IPS-15b (cell line): Measurements from ENCODE around the gene FBLN1.
A peak's percentile ranks its signal among the peaks of the same experiment; 100 is the strongest.

Experiments
- H3K27me3 ChIP-seq: one replicate; pipeline ENCODE4 v1.6.1; 2013; ENCODE audit warnings: low read length; ENCODE audit not compliant: control insufficient read depth, insufficient read depth
- H3K36me3 ChIP-seq: one replicate; pipeline ENCODE4 v1.6.1; 2013; ENCODE audit warnings: low read length; ENCODE audit not compliant: control insufficient read depth, insufficient read depth
- H3K4me1 ChIP-seq: one replicate; pipeline ENCODE4 v1.6.1; 2013; ENCODE audit warnings: mild to moderate bottlenecking, low read length; ENCODE audit not compliant: control insufficient read depth, insufficient read depth
- H3K4me3 ChIP-seq: one replicate; pipeline ENCODE4 v1.5.1; 2013; ENCODE audit warnings: low read depth, low read length
- H3K9ac ChIP-seq: one replicate; pipeline ENCODE4 v1.6.1; 2013; ENCODE audit warnings: low read depth, mild to moderate bottlenecking, low read length
- H3K9me3 ChIP-seq: one replicate; pipeline ENCODE4 v1.6.1; 2013; ENCODE audit warnings: mild to moderate bottlenecking, low read length; ENCODE audit not compliant: control insufficient read depth, insufficient read depth

The FBLN1 gene

DNA sequence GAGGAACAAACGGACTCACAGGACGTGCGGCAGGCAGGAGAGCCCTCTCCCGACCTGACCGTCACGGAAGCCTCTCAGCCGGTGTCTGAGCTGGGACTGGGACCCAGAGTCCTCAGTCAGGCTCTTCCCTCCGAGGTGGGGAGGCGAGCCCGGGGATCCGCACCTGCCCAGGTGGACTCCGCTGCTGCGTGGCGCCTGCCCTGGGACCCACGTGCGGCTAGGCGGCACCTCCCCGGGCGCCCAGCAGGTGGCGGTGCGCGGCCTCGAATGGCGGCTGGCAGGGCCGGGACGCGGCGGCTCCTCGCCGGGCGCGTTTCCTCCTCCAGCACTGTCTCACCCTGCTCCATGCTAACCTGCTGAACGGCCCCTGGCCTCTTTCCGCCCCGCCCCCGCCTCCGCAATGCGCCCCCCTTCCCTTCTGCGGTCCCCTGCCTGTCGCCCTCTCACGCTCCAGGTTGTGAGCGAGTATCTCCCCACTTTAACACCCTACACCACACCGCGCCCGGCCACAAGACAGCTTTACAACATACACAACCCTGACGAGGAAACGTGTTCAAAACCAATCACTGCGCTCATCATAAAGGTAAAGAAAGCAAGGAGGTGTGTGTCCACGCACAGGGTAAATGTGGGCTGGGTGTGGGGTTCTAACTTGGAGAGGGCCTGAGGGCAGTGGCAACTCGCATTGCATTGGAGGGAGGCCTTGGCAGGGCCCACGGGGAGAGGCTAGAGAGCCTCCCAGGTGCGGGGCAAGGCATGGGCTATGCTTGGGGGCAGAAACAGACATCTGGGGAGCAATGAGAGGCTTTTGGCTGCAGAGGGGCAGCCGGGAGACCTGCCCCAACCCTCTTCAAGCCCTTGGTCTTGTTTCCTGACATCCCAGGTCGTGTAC is 143.1 kb downstream of the FBLN1 start:
- Histone ChIP-seq H3K4me3 (peak overlapping the region; percentile 39), H3K27me3 (peaks cover 13% of the 10 kb centered on the region), H3K9ac (peak overlapping the region; percentile 32)

DNA sequence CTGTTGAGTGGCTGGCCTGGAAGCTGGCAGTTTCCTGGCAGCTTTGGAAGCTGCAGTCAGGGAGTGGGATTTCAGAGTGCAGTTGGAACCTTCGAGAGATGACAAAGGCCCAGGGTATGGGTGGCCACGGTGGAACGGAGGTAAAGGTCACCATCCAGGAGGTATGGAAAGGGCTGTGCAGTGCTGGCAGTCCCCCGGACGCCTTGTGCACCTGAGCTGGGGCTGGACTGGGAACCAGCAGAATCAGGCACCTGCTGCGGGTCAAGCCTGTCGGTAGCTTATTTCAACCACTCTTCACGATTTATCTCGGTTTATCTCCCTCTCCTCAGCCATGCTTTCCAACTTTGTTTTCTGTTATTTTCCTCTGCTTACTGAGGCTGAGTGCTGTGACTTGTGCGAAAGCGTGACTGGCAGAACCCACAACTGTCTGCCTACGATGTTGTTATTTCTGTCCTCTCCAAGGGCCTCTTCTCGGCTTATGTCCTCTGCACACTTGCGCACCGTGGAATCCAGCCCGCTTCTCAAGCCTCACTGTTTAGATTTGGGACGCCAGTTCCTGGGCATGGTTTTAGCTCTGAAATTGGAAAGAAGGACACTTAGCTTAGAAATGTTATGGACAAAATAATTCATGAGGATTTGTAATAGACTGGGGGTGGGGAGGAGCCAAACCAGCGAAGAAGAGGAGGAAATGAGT is 145.0 kb downstream of the FBLN1 start:
- Histone ChIP-seq H3K9ac (no peak overlapping the region), H3K4me3 (no peak overlapping the region), H3K9me3 (no peaks in the 10 kb centered on the region), H3K27me3 (peaks cover 13% of the 10 kb centered on the region), H3K4me1 (peaks cover 3% of the 10 kb centered on the region), H3K36me3 (no peaks in the 10 kb centered on the region)

More for the DNA sequence above, 143.1 kb downstream of the FBLN1 start:
- no peaks in the 10 kb centered on the region for H3K9me3 ChIP-seq
- peaks cover 3% of the 10 kb centered on the region for H3K4me1 ChIP-seq
- H3K36me3 ChIP-seq = no peaks in the 10 kb centered on the region

DNA sequence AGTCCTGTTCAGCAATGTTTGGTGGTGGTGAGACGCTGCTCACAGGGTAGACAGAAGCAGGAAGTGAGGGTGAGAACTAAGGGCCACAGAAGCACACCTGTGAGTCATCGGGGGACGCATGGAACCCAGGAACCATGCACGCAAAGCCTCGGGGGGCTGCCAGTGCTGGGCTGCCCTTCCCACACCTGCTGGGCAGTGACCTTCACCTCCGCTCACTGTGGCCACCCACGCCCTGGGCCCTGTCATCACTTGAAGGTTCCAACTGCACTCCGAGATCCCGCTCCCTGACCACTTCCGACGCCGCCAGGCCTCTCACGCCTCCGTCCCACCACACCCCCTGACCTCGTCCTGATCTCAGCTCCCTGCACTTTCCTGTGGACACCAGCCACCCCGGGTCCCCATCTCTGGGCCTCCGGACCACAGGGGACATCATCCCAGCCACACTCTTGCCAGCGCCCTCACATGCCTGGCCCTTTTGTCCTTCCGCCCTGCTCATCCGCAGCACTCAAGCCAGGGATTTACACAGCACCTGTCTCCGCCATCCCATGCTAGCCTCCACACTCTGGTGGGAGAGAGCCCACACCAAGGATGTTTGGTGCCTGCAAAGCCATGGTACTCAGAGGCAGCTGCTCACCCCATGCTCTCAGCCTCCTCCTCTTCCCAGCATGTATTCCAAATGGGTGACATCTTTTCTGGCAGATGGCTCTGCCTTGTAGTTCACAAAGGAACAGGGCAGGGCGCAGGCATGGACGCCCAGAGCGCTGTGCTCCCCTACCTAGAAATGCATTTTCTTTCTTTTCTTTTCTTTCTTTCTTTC is 145.8 kb downstream of the FBLN1 start:
- no peaks in the 10 kb centered on the region for H3K9me3 ChIP-seq
- no peak overlapping the region for H3K9ac ChIP-seq
- H3K4me1 ChIP-seq = no peaks in the 10 kb centered on the region
- no peaks in the 10 kb centered on the region for H3K36me3 ChIP-seq
- H3K27me3 ChIP-seq = peaks cover 13% of the 10 kb centered on the region
- H3K4me3 ChIP-seq = no peak overlapping the region

DNA sequence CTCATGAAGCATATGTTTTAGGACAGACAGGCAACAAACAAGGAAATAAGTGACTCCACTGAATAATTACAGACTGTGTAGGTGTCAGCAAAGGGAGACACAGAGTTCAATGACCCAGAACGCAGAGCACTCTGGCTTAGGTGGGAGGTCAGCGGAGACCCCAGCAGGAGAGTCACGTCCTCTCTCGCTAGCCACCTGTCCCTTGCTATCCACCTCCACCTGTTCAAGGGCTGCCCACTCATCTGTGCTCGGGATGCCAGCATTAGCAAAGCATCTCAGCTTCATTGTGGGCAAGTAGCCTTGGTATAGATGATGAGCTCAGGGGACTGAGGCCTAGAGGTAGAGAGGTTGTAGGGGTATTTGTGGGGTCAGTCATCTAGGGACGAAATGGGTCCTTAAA is 147.1 kb downstream of the FBLN1 start:
- Histone ChIP-seq H3K27me3 (peaks cover 10% of the 10 kb centered on the region), H3K36me3 (no peaks in the 10 kb centered on the region), H3K4me1 (no peaks in the 10 kb centered on the region), H3K9ac (no peak overlapping the region), H3K4me3 (no peak overlapping the region), H3K9me3 (no peaks in the 10 kb centered on the region)

DNA sequence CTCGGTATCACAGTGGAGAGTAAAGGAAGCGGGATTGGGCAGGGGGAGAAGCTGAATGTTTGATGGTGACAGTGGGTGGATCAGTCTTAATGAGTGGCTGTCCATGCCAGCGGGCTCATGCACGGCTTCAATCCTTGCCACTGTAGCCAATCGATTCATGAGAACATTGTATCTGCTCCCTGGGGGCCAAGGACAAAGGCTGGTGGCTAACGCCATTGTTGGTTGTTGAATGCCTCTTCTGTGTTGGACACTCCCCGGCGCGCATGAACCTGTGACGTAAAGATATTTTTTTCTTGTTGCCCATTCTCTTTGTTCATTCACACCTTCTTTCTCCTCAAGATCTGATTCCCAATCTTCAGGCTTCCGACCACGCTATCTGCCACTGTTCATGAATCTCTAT is 148.0 kb downstream of the FBLN1 start:
- Histone ChIP-seq H3K4me1 (no peaks in the 10 kb centered on the region), H3K9ac (no peak overlapping the region), H3K9me3 (no peaks in the 10 kb centered on the region), H3K36me3 (no peaks in the 10 kb centered on the region), H3K4me3 (no peak overlapping the region), H3K27me3 (peaks cover 5% of the 10 kb centered on the region)
